ENCODE measurements around the gene OR1I1.

DNA sequence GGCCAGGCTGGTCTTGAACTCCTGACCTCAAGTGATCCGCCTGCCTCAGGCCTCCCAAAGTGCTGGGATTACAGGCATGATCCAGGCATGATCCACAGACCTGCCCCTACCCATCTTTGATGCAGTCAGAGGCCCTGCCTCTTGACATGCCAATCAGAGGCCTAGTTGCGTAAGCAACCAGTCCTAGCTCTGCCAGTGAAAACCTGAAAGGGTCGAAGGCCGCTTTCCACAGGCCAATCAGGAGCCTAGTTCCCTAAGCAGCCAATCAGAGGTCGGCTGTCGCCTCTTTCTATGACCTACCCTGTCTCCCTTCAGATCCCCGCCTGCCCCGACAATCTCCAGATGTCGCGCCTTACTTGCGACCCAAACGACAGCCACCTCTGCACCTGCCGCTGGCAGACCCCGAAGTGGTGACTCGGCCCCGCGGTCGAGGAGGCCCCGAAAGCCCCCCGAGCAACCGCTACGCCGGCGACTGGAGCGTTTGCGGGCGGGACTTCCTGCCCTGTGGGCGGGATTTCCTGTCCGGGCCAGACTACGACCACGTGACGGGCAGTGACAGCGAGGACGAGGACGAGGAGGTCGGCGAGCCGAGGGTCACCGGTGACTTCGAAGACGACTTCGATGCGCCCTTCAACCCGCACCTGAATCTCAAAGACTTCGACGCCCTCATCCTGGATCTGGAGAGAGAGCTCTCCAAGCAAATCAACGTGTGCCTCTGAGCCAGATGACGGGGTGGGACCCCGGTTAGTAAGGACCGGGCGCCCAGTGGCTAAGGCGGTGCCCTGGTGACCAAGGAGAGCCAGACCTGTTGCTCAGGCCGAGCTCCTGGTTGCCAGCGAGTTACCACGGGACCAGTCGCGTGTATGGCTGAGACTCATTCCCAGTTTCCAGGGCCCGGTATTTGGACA lies 31.5 kb downstream of the OR1I1 start:
- TF ChIP-seq, protein P1, sequence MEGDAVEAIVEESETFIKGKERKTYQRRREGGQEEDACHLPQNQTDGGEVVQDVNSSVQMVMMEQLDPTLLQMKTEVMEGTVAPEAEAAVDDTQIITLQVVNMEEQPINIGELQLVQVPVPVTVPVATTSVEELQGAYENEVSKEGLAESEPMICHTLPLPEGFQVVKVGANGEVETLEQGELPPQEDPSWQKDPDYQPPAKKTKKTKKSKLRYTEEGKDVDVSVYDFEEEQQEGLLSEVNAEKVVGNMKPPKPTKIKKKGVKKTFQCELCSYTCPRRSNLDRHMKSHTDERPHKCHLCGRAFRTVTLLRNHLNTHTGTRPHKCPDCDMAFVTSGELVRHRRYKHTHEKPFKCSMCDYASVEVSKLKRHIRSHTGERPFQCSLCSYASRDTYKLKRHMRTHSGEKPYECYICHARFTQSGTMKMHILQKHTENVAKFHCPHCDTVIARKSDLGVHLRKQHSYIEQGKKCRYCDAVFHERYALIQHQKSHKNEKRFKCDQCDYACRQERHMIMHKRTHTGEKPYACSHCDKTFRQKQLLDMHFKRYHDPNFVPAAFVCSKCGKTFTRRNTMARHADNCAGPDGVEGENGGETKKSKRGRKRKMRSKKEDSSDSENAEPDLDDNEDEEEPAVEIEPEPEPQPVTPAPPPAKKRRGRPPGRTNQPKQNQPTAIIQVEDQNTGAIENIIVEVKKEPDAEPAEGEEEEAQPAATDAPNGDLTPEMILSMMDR (IDR thresholded peaks at IDR 0.05) = no peak
- TF ChIP-seq MAFK (IDR thresholded peaks at IDR 0.05; ENCODE audit: partially characterized antibody) (no peak), SREBF2 (IDR thresholded peaks at IDR 0.05) (no peak)

All from A549 (cell line).